Right lobe of liver (tissue), 4 donors: ENCODE data around the gene TAOK1.

Source experiments
- POLR2A ChIP-seq: fragments of 450-650 bp; IDR thresholded peaks from one replicate; pipeline ENCODE4 v1.6.1; 2017; ENCODE audit warnings: antibody characterized with exemption, mild to moderate bottlenecking
- TF ChIP-seq, protein P1 (sequence below), 4 donors: fragments of 200-600 bp in 3 of 4; fragments of 450-650 bp in 1 of 4; IDR thresholded peaks; one replicate each; pipeline versions ENCODE4 v1.5.1 to v1.8.0; 2016 to 2022; ENCODE audit warnings: antibody characterized with exemption in 4 of 4, mild to moderate bottlenecking in 2 of 4
- donor health status: DM: no; HTN: no; CAD: no.
- donor health status: DM: no; HTN: no; CAD: no.
- donor health status: DM: no; HTN: yes; CAD: no.

DNA sequence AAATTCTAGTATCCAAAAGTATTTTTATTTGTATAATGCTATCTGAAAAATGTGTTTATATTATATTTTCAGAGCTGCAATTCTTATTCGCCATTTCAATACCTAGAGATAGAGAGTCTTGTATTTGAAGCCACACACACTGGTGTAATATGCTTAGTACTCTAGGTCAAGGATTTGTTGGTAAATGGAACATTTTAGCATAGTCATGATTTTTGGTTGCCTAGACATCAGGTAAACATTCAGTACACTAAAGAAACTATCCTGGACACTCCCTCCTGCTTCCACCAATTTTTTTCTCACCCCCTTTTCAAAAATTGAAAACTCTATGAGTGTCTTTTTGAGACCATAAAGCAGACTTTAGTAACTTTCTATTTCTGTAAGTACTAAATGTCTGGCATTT, 155.9 kb downstream of the TAOK1 start:
- TF ChIP-seq, protein P1, sequence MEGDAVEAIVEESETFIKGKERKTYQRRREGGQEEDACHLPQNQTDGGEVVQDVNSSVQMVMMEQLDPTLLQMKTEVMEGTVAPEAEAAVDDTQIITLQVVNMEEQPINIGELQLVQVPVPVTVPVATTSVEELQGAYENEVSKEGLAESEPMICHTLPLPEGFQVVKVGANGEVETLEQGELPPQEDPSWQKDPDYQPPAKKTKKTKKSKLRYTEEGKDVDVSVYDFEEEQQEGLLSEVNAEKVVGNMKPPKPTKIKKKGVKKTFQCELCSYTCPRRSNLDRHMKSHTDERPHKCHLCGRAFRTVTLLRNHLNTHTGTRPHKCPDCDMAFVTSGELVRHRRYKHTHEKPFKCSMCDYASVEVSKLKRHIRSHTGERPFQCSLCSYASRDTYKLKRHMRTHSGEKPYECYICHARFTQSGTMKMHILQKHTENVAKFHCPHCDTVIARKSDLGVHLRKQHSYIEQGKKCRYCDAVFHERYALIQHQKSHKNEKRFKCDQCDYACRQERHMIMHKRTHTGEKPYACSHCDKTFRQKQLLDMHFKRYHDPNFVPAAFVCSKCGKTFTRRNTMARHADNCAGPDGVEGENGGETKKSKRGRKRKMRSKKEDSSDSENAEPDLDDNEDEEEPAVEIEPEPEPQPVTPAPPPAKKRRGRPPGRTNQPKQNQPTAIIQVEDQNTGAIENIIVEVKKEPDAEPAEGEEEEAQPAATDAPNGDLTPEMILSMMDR (IDR thresholded peaks at IDR 0.05), result no peak
- TF ChIP-seq POLR2A, result no peak
